Stimulated activated CD4-positive, alpha-beta T cell treated with anti-CD3 and anti-CD28 coated beads, Interleukin-2, amount 100 ng/mL, for 24 hours (primary cell): ENCODE measurements around the gene PXDN.
"Not testable (repeated sequence)": the region's sequence is repeated elsewhere in the genome, so short reads cannot be mapped to it uniquely, and the experiment has no call there.

Experiments
- DNase-seq, 2 donors: peaks; one replicate each; pipeline ENCODE4 v3.0.0-alpha.2; 2020

Gene PXDN

DNA sequence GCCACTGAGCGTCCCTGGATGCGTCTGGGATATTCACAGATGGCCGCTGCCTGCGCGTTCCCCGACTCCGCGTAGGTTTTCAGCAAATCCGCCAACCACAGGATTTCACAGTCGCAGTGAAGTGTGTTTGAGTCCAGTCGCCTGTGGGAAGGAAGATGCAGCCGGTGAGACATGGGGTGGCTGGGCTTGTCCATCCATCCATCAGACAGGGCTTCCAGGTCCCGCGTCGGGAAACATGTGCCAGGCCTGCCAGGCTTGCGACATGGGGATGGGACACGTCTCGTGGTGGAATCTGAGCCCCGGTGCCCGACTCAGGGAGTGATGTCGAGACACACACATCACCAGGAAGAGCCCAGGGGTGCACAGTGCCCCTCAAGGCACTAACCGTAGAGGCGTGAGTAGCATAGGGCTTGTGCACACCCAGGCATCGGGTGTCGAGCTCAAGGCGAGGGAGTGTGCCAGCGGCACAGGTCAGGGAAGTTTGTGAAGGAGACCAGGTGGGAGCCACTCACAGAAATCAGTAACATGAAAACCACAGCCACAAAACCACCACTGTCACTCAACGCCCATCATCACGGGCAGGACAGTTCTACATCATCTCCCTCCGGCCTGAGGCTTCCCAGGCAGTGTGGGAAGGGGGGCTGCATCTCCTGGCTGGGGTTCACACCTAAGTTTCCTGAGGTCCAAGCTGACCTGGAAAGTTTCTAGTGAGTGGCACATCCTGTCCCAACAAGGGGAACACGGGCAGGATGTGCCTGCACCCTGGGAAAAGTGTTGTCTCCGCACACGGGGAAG, 63.9 kb downstream of the PXDN start:
- no peak for DNase-seq

DNA sequence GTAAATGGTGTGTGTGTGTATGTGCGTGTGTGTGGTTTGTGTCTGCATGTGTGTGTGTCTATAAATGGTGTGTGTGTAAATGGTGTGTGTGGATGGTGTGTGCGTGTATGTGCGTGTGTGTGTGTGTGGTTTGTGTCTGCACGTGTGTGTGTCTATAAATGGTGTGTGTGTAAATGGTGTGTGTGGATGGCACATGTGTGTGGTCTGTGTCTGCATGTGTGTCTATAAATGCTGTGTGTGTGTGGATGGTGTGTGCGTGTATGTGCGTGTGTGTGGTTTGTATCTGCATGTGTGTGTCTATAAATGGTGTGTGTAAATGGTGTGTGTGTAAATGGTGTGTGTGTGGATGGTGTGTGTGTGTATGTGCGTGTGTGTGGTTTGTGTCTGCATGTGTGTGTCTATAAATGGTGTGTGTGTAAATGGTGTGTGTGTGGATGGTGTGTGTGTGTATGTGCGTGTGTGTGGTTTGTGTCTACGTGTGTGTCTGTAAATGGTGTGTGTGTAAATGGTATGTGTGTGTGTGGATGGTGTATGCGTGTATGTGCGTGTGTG, 64.8 kb downstream of the PXDN start:
- not testable (repeated sequence) for DNase-seq

DNA sequence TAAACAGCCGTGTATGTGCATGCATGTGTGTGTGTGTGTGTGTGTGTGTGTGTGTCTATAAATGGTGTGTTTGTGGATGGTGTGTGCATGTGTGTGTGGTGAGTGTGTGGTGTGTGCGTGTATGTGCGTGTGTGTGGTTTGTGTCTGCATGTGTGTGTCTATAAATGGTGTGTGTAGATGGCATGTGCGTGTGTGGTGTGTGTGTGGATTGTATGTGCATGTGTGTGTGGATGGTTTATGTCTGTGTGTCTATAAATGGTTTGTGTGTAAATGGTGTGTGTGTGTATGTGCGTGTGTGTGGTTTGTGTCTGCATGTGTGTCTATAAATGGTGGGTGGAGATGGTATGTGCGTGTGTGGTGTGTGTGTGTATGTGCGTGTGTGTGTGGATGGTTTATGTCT, 65.2 kb downstream of the PXDN start:
- DNase-seq: not testable (repeated sequence)

DNA sequence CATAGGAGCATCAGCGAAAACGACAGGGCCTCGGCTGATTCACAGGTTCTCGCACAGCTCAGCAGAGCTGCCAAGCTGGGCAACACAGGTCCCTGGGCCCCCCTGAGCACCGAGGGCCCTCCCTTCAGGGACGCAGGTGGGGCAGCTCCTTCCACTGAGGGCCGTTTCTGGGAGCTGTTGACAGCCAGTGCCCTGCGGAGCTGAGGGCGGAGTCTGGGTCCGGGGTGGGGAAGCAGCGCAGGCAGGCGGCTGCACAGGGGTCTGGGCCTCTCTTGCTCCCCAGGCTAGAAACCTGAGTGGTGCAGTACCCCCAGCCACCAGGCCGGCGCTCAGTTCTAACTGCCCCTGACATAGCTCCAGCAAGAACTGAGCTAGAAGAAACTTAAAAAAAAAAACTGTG, 65.7 kb downstream of the PXDN start:
- DNase-seq: no peak

DNA sequence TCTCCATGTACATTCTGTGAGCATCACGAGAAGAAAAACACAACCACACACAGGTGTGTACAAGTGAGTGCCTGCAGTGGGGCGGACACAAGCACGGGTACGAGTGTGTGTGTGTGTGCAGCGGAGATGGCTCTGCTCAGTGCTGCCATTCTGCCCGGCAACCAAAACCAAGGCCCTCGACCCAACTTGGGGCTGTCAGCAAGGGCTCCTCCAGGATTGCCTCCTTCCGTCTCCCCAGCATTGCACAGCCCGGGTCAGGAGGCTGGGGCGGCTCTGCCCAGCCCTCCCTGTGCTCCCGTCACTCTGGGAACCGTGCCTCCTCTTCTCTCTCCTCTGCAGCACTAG, 66.5 kb downstream of the PXDN start:
- no peak for DNase-seq

DNA sequence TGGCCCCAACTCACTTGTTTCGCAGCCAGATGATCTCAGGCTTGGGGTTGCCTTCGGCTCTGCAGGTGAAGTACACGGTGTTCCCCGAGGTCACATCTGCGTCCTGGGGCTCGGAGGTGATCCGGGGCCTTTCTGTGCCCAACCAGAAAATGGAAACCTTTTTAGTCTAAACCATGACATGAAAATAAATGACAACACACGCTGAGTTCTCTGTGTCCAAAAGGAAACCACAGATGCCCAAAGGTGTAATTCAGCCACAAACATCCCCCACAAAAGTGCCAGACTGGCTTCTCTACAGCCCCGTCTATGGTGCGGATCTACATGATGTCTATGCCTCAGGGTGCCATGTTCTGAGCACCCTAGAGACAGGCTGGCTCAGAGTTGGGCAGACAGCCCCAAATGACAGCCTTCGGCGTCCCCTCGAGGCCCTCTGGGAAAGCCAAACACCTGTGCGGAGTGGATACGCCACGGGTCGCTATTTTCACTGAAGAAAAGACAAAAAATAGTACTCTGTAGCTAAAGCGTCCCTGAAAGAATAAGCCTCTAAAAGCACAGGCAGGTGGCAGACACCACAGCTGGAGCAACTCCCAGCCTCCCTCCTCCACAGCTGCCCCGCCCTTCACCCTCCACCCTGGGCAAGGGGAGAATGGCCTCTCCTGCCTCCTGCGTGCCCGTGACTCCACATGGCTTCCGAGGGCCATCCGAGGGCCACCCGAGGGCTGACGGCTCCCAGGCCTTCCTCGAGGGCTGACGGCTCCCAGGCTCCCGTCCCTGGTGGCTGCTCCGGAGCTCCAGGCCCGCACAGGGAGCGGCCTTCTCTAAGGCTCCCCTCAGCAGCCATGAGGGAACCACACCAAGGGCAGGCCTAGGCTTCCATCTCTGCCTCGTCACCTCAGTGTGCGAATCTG, 67.1 kb downstream of the PXDN start:
- no peak for DNase-seq

DNA sequence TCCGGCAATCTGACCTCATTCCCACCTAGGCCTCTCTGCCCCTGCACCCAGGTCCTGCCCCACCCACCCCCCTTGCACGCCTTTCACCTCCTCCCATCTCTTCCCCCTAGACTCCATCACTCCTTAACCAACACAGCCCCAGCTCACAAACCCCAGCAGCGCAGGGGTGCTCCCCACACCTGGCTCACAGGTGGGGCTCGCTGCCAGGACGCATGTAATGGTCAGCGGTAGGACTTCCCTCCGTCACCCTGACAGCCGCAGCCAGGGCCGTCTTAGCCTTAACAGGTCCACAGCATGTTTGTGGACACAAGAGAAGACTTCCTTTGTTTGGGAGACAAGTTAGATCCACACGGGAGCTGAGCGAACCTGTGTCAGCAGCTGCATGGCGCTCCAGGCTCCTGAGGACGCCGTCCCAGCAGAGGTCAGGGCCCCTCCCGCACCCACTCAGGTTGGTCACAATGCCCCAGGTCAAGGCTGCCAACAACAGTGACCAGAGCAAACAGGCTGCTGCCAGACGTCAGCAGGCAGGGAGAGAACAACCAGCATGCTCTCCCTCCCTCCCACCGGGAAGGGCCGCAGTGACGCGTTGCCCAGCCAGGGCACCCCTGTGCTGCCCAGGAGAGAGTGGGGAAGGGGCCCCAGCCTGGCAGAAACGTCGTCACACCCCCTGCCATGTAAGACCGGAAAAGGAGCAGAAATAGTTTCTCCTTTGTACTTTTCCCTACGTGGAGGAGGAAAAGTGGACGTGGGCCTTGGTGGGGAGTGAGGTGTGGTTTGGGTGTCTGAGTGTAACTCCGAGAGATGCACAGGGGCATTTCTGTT, 68.0 kb downstream of the PXDN start:
- DNase-seq: no peak

DNA sequence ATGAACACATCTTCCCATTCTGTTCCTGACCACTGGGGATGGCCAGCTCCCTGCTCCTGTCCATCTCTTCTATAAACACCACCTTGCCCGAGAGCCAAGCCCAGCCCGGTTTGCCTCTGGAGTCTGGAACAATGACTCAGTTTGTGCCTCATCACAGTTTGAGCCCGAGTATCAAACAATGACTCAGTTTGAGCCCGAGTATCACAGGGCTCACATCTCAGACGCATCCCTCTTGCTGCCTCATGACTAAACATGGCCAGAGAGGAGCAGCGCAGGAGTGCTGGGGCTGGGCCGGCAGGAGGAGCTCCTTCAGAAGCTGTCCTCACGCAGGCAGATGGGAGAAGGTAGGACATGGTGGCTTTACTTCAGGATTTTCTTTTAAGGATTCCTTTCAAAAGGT, 68.7 kb downstream of the PXDN start:
- DNase-seq: no peak

DNA sequence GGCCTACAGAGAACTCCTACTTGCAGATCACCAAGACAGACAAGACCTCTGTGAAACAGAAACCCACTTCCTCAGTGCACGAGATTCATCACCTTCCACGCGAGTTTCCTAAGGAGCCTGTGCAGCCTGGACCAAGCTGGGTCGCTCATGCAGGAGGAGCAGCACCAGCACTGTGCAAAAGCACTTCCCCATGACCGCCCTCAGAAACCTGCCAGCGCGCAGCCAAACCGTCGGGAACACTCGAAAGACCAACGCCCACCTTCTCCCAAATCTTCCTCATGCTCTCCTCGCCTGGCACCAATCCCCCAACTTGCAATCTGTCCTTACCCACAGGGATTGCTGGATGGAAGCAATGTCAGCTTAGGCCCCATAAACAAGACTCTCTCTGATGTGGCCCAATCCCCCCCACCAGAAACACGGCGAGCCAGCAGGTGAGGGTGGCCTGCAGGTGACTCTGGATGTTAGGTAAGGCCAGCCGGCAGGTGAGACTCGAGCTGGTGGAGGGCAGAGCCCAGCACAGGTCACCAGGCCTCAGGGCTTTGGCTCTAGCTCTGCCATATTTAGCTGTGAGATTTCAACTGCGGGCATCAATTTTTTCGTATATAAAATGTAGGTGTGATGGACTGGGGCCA, 69.4 kb downstream of the PXDN start:
- no peak for DNase-seq

DNA sequence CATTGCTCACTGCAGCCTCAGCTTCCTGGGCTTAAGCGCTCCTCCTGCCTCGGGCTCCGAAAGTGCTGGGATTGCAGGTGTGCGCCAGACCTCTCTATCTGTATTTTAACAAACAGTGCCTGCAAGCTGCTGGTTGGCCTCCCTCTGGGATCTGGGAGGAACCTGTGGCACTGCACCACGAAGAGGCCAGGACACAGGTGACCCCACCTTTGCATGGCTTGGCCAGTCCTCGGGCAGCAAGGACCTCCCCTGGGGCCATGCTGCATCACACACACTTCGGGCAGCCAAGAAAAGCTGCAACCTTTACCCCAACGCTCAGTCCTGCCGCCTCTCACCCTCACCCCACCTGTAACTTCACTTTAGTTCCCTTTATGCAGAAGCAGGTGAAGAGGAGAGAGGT, 70.0 kb downstream of the PXDN start:
- DNase-seq: no peak

DNA sequence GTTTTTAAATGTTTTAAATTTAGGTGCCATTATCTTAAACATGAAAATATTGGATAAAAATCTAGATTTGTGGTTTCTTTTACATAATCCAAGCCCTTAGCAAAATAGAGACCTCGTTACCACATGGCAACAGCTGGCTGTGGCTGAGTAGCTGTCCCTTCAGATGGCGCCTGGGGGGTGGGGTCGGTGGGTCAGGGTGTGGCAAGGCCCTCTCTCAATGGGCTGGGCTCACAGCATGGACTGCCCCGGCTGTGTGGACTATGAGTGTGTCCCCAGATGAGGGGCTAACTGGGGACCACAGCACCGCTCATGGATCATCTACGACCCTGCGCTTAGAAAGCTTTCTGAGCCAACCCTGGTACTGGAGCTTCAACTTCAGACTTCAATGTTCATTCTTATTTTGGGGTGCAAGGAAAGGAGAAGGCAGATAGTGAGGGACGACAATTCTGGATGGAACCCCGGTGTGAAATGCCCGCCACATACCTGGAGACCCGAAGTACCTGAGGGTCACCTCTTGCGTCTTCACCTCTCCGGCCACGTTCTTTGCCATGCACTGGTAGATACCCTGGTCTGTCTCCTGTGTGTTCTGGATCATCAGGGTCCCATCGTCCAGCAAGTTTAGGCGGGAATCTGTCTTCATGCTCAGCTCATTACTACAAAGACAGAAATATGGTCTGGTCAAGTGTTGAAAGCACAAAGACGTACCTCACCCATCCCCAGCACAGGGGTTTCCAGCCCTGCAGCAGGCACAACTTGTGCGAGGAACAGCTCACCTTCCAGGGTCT, 71.0 kb downstream of the PXDN start:
- no peak for DNase-seq

DNA sequence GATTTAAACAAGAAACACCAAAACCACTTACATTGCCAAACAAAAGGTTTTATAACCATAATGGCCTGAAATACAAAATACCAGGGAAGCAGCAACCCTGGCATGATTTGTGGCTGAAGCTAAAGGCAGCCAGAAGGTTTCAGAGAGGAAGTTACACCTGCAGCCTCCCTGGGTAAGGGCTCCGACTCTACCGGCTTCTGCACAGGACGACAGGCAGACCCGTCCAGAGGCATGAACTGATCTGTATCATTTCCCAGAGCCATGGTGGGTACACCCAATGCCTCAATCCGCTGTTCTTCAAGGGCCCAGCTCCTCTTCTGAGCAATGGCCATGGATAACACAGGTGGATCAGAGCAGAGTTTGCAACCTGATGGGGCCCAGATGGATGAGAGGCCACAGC, 71.6 kb downstream of the PXDN start:
- no peak for DNase-seq

DNA sequence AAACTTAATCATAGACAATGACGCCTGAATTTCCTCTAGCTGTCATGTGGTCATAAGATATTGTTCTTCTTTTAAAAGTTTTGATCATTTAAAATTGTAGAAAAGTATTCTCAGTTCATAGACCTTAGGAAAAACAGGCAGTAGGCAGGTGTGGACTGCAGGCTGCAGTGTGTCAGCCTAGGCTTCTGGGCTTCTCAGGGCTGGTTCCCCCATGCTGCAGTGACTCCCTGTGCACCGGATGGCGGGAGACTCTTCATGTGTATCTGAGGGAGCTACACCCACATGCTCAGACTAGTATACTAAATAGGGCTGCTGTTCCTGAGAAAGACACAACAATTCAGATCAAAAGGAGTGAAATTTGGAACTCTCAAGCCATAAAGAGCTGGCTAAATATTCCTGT, 72.4 kb downstream of the PXDN start:
- no peak for DNase-seq

DNA sequence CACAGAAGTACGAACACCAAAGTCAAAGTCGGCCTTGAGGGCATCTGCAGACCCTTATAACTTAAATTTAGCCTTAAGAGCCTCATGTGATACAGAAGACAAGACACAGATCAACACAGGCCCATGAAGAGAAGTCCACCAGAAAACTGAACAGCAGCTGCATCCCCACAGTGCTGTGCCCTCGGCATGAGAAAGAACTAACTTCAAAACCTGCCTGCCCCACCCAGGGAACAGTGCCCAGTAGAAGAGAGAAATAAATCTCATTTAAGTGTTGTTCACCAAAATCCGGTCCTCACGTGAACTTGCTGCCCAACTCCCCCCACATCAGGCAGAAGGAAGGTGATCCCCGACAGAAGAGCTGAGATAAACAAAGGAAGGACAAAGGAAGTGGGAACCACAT, 73.7 kb downstream of the PXDN start:
- no peak for DNase-seq

DNA sequence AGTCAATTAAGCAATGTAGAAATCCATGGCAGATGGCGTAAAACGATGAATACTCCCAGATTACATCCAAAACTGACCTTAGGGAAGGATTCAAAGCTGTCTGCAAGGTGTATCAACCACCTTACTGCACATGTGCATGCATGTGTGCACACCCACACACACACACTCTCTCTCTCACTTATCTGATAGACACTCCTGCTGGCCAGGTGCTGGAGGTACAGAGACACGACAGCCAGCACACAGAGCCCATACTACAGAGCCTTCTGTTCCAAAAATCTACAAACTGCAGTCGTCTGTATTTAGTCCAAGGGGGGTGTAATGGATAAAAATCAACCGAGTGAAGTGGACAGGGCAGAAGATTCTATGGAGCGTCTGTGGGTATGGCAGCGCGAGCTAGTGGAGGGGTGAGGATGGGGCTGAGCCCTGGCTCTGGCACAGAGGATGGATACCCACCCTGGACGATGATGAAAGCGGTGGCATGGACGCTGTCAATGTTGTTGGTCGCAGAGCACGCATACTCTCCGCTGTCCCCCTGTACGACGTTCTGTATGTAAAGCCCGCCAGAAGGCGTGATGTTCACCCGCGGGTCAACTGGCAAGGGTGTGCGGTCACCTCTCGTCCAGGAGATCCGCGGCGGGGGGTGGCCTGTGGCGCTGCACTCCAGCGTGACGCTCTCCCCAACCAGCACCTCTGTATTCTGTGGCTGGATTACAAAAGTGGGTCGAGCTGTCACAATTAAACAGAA, 78.4 kb downstream of the PXDN start:
- no peak for DNase-seq

DNA sequence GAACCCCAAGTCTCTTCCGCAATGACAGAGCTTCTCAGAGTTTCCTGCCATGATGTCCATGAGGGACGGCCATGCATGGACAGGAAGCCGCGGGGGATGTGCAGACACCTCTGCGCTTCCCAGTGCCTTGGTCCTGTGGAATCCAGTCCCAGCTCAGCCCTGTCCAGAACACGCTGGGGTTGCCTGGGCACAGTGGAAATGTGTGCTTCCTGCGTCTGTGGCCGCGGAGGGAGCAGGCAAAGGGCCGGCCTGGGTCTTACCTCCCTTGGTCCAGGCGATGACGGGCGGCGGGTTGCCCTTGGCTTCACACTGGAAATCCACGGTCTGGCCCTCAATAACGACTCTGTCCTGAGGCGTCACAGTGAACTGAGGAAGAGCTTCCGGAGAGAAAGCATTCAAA, 79.6 kb downstream of the PXDN start:
- no peak for DNase-seq

DNA sequence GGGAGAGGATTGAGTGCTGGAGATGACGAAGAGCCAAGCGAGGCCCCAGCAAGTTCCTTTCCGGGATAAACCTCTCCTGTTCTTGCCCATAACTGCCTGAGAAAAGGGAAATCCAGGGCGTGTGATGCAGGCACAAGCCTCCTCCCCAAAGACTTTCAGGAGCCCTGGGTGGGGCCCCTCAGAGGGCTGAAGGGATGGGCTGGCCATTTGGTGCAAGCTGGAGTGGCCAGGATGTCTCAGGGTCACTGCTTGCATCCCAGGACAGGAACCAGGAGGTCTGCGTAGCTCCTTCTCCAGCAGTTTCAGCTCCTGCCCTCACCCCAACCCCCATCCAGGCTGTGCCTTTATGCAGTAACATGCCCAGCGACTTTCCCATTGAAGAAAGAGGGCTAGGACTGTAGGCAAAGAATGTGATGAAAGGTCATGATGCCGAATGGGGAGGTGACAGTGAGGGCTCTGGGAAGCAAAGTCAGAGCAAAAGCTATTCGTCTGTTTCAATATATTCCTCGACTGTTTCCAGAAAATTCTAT, 80.2 kb downstream of the PXDN start:
- DNase-seq: no peak

DNA sequence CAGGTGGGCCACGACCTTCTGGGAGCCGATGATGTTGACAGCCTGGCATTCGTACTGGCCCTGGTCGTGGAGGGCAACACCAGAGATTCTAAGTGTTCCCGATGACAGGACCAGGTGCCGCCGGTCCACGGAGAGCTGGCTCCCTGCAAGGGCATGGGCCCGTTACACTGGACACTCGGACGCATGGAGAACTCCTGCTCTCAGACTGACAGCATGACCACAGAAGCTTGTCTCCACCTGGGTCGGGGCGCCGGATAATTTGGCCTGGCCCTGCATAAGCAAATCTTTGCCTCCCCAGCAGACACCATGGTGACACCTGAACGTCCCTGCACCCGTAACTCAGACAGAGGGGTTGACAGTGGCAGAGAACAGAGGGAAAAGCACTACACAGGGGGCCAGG, 80.7 kb downstream of the PXDN start:
- no peak for DNase-seq

DNA sequence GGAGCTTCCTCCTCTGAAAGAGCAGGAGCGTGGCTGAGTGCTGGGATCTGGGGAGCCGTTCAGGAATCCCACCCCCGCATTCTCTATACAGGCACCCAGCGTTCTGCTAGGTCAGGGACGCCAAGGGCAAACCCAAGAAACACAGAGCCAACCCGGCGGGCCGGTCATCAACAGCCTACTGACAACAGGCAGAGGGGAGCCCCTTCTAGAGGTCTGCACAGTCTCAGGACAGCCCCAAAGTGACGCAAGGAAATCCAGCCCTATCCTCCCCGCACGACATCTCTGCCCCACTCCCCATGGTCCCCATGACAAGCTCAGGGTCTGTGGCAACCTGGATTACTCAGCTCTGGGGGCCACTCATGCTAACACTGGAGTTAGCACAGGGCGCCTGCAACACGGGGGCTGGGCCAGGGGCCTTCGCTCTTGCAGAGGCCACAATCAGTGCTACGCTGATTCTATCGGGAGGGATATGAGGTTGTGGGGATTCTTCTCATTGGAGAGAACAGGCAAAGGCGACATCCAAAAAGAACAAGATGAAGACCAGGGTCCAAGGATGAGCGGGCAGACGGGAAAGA, 81.6 kb downstream of the PXDN start:
- DNase-seq: no peak

DNA sequence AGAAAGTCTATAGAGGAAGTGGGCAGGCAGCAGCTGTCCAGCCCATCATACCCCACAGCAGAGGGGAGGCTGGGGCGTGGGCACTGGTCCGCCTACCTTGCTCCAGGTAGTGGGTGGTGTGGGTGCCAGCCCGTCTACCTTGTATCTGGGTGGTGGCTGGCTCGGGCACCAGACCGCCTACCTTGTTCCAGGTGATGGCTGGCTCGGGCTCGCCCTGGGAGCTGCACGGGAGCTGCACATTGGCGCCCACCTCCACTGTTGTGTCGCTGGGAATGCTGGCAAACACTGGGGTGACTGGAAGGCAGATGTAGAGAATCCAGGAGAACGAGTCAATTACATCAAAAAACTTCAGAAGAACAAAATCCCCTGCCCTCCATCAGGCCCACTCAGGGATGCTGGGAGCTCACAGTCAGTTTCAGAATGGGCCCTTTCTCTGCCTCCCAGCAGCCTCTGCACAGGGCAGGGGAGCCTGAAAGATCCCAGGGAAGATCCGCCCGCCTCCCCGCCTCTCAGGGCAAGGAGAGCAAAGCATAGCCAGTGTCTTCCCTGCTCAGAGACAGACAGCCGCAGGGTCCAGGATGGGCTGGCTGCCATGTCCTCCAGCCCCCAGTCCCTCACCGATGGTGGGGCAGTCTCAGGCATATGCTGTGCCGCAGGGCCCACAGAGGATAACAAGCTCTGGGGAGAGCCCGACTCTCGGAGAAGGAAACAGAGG, 82.3 kb downstream of the PXDN start:
- DNase-seq: no peak
